ENCODE measurements around the gene KRTAP20-3.

KRTAP20-3 gene

GRCh38 chr21:30689822-30690221 is 47.2 kb downstream of the KRTAP20-3 start:
- DNase-seq = no peak

Measured in T-helper 9 cell (primary cell).